ENCODE measurements around the gene NOP53. TPM values are rescaled to one million over a fixed set of nuclear protein-coding genes. Genes with fewer than 3 reads are reported as not detected.
"Not testable (repeated sequence)": the region's sequence is repeated elsewhere in the genome, so short reads cannot be mapped to it uniquely, and the experiment has no call there.

NOP53 gene
- total RNA-seq, 1 donor from 2014 or later: 194 TPM

GRCh38 chr19:47803671-47804070 is 58.3 kb downstream of the NOP53 start:
- DNase-seq (ENCODE audit: low spot score): not testable (repeated sequence)

GRCh38 chr19:47804451-47804850 is 59.1 kb downstream of the NOP53 start, which contains the start of gene TPRX1:
TSS of gene TPRX1 (minus strand) at chr19:47804551. CDS start at chr19:47804539, 12 bp downstream.
- DNase-seq (ENCODE audit: low spot score): not testable (repeated sequence)

DNA sequence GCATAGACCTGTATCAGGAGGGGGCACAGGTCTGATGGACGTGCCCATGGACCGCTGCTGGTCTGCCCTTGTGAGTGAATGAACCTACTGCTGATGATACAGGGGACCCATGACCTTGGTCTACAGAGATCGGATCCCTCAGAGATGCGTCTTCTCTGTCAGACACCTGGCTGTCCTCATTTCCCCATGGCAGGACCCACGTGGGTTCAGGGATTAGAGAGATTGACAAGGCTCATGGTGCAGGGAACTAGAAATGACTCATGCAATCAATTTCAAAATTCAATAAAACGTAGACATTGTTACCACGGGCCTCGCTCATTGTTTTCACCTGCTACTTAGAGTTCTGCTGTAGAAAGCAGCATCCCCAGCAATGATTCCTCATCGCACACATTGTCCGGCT is 60.0 kb downstream of the NOP53 start:
- no peak for DNase-seq (ENCODE audit: low spot score)

GRCh38 chr19:47806435-47806834 is 61.1 kb downstream of the NOP53 start:
- DNase-seq (ENCODE audit: low spot score): no peak

Other genes with a start within 250 kb of the NOP53 start
- gene NAPA, start 230.5 kb upstream of the NOP53 start, total RNA-seq: 99.0 TPM
- 0.87 TPM for gene ZNF541, start 172.4 kb upstream of the NOP53 start, total RNA-seq
- gene BICRA, start 136.4 kb upstream of the NOP53 start, total RNA-seq: 14.5 TPM
- gene EHD2, start 32.1 kb upstream of the NOP53 start, total RNA-seq: 327 TPM
- 232 TPM for gene SELENOW, start 33.2 kb downstream of the NOP53 start, total RNA-seq
- gene TPRX1, start 59.0 kb downstream of the NOP53 start, total RNA-seq: not detected
- not detected for gene CRX, start 76.4 kb downstream of the NOP53 start, total RNA-seq
- not detected for gene TPRX2, start 113.7 kb downstream of the NOP53 start, total RNA-seq
- gene SULT2A1, start 140.8 kb downstream of the NOP53 start, total RNA-seq: not detected
- not detected for gene BSPH1, start 246.6 kb downstream of the NOP53 start, total RNA-seq
- gene ELSPBP1, start 249.1 kb downstream of the NOP53 start, total RNA-seq: not detected